H1 (cell line): ENCODE measurements around the gene BSG. TPM values are rescaled to one million over a fixed set of nuclear protein-coding genes. Genes with fewer than 3 reads are reported as not detected.

Source experiments
- CTCF ChIA-PET: fragments of 300-600 bp; sonication (Branson Sonifier 250); formaldehyde crosslinking; loops from one replicate; lab custom pipeline; 2021; ENCODE audit not compliant: partially characterized antibody; lab: Charles Lee
- POLR2A ChIA-PET: fragments of 300-600 bp; sonication (Branson Sonifier 250); formaldehyde crosslinking; loops from one replicate; lab custom pipeline; 2021; ENCODE audit warnings: inconsistent platforms; ENCODE audit not compliant: partially characterized antibody; lab: Charles Lee
- DNase-seq, 2 experiments: peaks; one replicate each; pipeline versions ENCODE4 v3.0.0 to v3.0.0-alpha.2; 2010 to 2022; ENCODE audit warnings: low spot score in 2 of 2, low read depth in 1 of 2, mixed read lengths in 1 of 2
- FAIRE-seq: peaks from 2 replicates; lab custom pipeline; 2011; peaks lifted over from hg19 to GRCh38; lab: Jason Lieb, UNC
- H2AFZ ChIP-seq: 2 replicates; pipeline ENCODE4 v1.8.1; 2012; ENCODE audit warnings: low read length, inconsistent platforms
- H2AK5ac ChIP-seq: 2 replicates; pipeline ENCODE4 v1.6.1; 2013; ENCODE audit warnings: low read depth, low read length
- H2BK120ac ChIP-seq: replicated peaks from 2 replicates; pipeline ENCODE3; 2013; ENCODE audit warnings: low read depth, low read length, inconsistent platforms
- H2BK12ac ChIP-seq: 2 replicates; pipeline ENCODE4 v1.6.1; 2013; ENCODE audit warnings: low read depth, low read length
- H2BK15ac ChIP-seq: 2 replicates; pipeline ENCODE4 v1.6.1; 2013; ENCODE audit warnings: low read length
- H2BK20ac ChIP-seq: 2 replicates; pipeline ENCODE4 v1.6.1; 2013; ENCODE audit warnings: low read length
- H2BK5ac ChIP-seq: 2 replicates; pipeline ENCODE4 v1.6.1; 2013; ENCODE audit warnings: low read depth, low read length
- H3K14ac ChIP-seq: 2 replicates; pipeline ENCODE4 v1.6.1; 2013; ENCODE audit warnings: inconsistent platforms; ENCODE audit not compliant: insufficient read length
- H3K18ac ChIP-seq: 2 replicates; pipeline ENCODE4 v1.6.1; 2013; ENCODE audit warnings: low read length; ENCODE audit errors: extremely low read depth
- H3K23ac ChIP-seq: 2 replicates; pipeline ENCODE4 v1.6.1; 2013; ENCODE audit warnings: inconsistent platforms; ENCODE audit not compliant: insufficient read length
- H3K23me2 ChIP-seq: 2 replicates; pipeline ENCODE4 v1.6.1; 2013; ENCODE audit warnings: low read depth, low read length
- H3K27ac ChIP-seq: 2 replicates; pipeline ENCODE4 v1.6.1; 2011; ENCODE audit warnings: low read depth, low read length, inconsistent platforms
- H3K27me3 ChIP-seq, 4 experiments: replicated peaks in 1 of 4; 1 replicate in 1 of 4; 2 replicates in 3 of 4; pipeline versions ENCODE4 v1.6.1 to v1.8.1; 2011 to 2013; ENCODE audit warnings: low read length in 3 of 4, mild to moderate bottlenecking in 3 of 4, inconsistent platforms in 2 of 4, mixed read lengths in 2 of 4, moderate library complexity in 1 of 4; ENCODE audit not compliant: control insufficient read depth in 3 of 4, insufficient read depth in 3 of 4; ENCODE audit errors: extremely low read depth in 1 of 4
- H3K36me3 ChIP-seq, 4 experiments: 2 replicates each; pipeline versions ENCODE4 v1.6.1 to v1.8.1; 2011 to 2013; ENCODE audit warnings: mild to moderate bottlenecking in 4 of 4, low read length in 3 of 4, moderate library complexity in 2 of 4, control low read depth in 1 of 4, inconsistent platforms in 1 of 4; ENCODE audit not compliant: insufficient read depth in 4 of 4, control insufficient read depth in 2 of 4
- H3K4ac ChIP-seq: replicated peaks from 2 replicates; pipeline ENCODE3; 2013; ENCODE audit warnings: low read length, low read depth, mixed read lengths, inconsistent platforms; ENCODE audit not compliant: insufficient read length
- H3K4me1 ChIP-seq, 4 experiments: replicated peaks in 1 of 4; 1 replicate in 1 of 4; 2 replicates in 3 of 4; pipeline versions ENCODE4 v1.6.1 to v1.8.1; 2011 to 2013; ENCODE audit warnings: low read length in 3 of 4, inconsistent platforms in 2 of 4, mixed read lengths in 1 of 4; ENCODE audit not compliant: insufficient read depth in 4 of 4, control insufficient read depth in 3 of 4
- H3K4me2 ChIP-seq, 2 experiments: 2 replicates each; pipeline versions ENCODE4 v1.6.1 to v1.8.1; 2011 to 2013; ENCODE audit warnings: low read depth in 2 of 2, low read length in 2 of 2, control low read depth in 1 of 2, inconsistent platforms in 1 of 2, mild to moderate bottlenecking in 1 of 2; ENCODE audit not compliant: insufficient read depth in 1 of 2
- H3K4me3 ChIP-seq, 4 experiments: fragments of 200-600, 300-600 bp in 1 of 4; sonication (generic), shearing (Covaris generic), sonication (Bioruptor Twin) in 1 of 4; 2 replicates each; pipeline versions ENCODE4 v1.5.1 to v1.8.1; 2011 to 2016; ENCODE audit warnings: low read length in 4 of 4, low read depth in 3 of 4, control low read depth in 2 of 4, inconsistent platforms in 2 of 4, mild to moderate bottlenecking in 2 of 4, mixed read lengths in 1 of 4, moderate library complexity in 1 of 4; ENCODE audit not compliant: insufficient read depth in 2 of 4; ENCODE audit errors: extremely low read depth in 1 of 4
- H3K56ac ChIP-seq: replicated peaks from 2 replicates; pipeline ENCODE3; 2013; ENCODE audit warnings: low read depth, mild to moderate bottlenecking, mixed read lengths, low read length, inconsistent platforms; ENCODE audit not compliant: insufficient read length
- H3K79me1 ChIP-seq: 2 replicates; pipeline ENCODE4 v1.6.1; 2013; ENCODE audit warnings: low read depth, low read length, control low read depth
- H3K79me2 ChIP-seq, 2 experiments: 2 replicates each; pipeline versions ENCODE4 v1.6.1 to v1.8.1; 2012 to 2013; ENCODE audit warnings: low read length in 2 of 2, mild to moderate bottlenecking in 2 of 2, inconsistent platforms in 1 of 2; ENCODE audit not compliant: insufficient read depth in 2 of 2, control insufficient read depth in 1 of 2
- H3K9ac ChIP-seq, 4 experiments: replicated peaks in 1 of 4; 1 replicate in 1 of 4; 2 replicates in 3 of 4; pipeline versions ENCODE4 v1.6.1 to v1.8.1; 2011 to 2013; ENCODE audit warnings: low read depth in 3 of 4, low read length in 3 of 4, control low read depth in 2 of 4, mild to moderate bottlenecking in 2 of 4, moderate library complexity in 2 of 4, inconsistent platforms in 1 of 4; ENCODE audit errors: extremely low read depth in 1 of 4
- H3K9me3 ChIP-seq, 2 experiments: 2 replicates each; pipeline versions ENCODE4 v1.6.1 to v1.8.1; 2012 to 2013; ENCODE audit warnings: mild to moderate bottlenecking in 2 of 2, moderate library complexity in 2 of 2, control low read depth in 1 of 2, inconsistent platforms in 1 of 2, low read depth in 1 of 2, low read length in 1 of 2, mixed read lengths in 1 of 2; ENCODE audit not compliant: insufficient read depth in 2 of 2
- H4K20me1 ChIP-seq, 2 experiments: replicated peaks in 1 of 2; 2 replicates each; pipeline versions ENCODE3 to v1.8.1; 2011 to 2013; ENCODE audit warnings: inconsistent platforms in 2 of 2, low read length in 2 of 2, mild to moderate bottlenecking in 1 of 2; ENCODE audit not compliant: insufficient read depth in 2 of 2, control insufficient read depth in 1 of 2
- H4K5ac ChIP-seq: 2 replicates; pipeline ENCODE4 v1.6.1; 2013; ENCODE audit warnings: low read length, low read depth, mixed read lengths, inconsistent platforms; ENCODE audit not compliant: insufficient read length
- H4K8ac ChIP-seq: 2 replicates; pipeline ENCODE4 v1.8.0; 2013; ENCODE audit warnings: mild to moderate bottlenecking, moderate library complexity, low read length, inconsistent platforms; ENCODE audit not compliant: insufficient read depth; ENCODE audit errors: extremely low read depth
- H4K91ac ChIP-seq: replicated peaks from 2 replicates; pipeline ENCODE3; 2013; ENCODE audit warnings: low read length, mixed read lengths, inconsistent platforms; ENCODE audit not compliant: insufficient read length
- ASH2L ChIP-seq: fragments of 200-600, 300-600 bp; sonication (generic); IDR thresholded peaks from one replicate; pipeline ENCODE4 v1.7.1; 2017; ENCODE audit warnings: low read length
- BACH1 ChIP-seq: IDR thresholded peaks from 2 replicates; pipeline ENCODE4 v1.6.1; 2012; ENCODE audit warnings: low read length, improper control_type of control experiment
- EZH2 ChIP-seq: fragments of 200-600 bp; sonication (generic); IDR thresholded peaks from 2 replicates; pipeline ENCODE4 v1.7.1; 2012; ENCODE audit warnings: low read depth, mild to moderate bottlenecking, moderate library complexity, low read length, inconsistent platforms; ENCODE audit not compliant: severe bottlenecking
- MAFK ChIP-seq: IDR thresholded peaks from 2 replicates; pipeline ENCODE4 v1.6.1; 2012; ENCODE audit warnings: low read depth, mild to moderate bottlenecking, improper control_type of control experiment, low read length
- POU5F1 ChIP-seq: IDR thresholded peaks from 2 replicates; pipeline ENCODE4 v1.6.1; 2011; ENCODE audit warnings: low read depth, mild to moderate bottlenecking, low read length, moderate library complexity
- TAF7 ChIP-seq: optimal IDR thresholded peaks from 2 replicates; pipeline ENCODE3; 2011; ENCODE audit warnings: low read depth, mild to moderate bottlenecking, inconsistent platforms, low read length, moderate library complexity, borderline replicate concordance
- TEAD4 ChIP-seq: IDR thresholded peaks from 2 replicates; pipeline ENCODE4 v1.6.1; 2012; ENCODE audit warnings: low read depth, low read length, inconsistent platforms, mixed read lengths
- WGBS, 2 experiments: shearing (Covaris generic) in 1 of 2; methylation state at CpG; one replicate each; pipeline versions ENCODE4 v1.1.6 to v1.1.7; 2013 to 2015; ENCODE audit warnings: low lambda C conversion rate in 2 of 2, mixed read lengths in 2 of 2, inconsistent platforms in 1 of 2, low coverage in 1 of 2, missing lambda C conversion rate in 1 of 2; ENCODE audit not compliant: insufficient replicate concordance in 2 of 2, insufficient coverage in 1 of 2, insufficient read length in 1 of 2; ENCODE audit errors: extremely low coverage in 1 of 2, missing lambda C conversion rate in 1 of 2; 5-methylcytosine and 5-hydroxymethylcytosine counted together
- polyA plus RNA-seq, 7 experiments: library from polyadenylated mRNA; depleted of rRNA in 3 of 7; stranded (reverse) in 5 of 7; unstranded in 2 of 7; fragments of >200 nt in 5 of 7; fragments of 200-250 nt in 2 of 7; gene quantifications; 1 replicate in 5 of 7; 2 replicates in 1 of 7; 4 replicates in 1 of 7; pipeline versions ENCODE4 v1.2.1 to v1.2.3, GENCODE V29; 2011 to 2013; ENCODE audit warnings: missing spikeins in 2 of 7, mixed read lengths in 2 of 7
- total RNA-seq: library from RNA; stranded (reverse); fragmentation: NEBNext Ultra II Directional; extraction: Animal tissue kit (Norgen Biotek cat#: 25700); gene quantifications from 2 replicates; pipeline ENCODE4 v1.2.1, GENCODE V29; 2021

Gene BSG
- total and polyA plus RNA-seq, 2 of the 8 experiments (the other 6 are each of a cell fraction or from before 2014, with no cell fraction given): 726 to 1,055 TPM

- Histone ChIP-seq H4K91ac (no peak overlapping the region), H2BK120ac (no peak overlapping the region), H3K4ac (no peak overlapping the region), H3K36me3 (no peaks in the 10 kb centered on the region), H3K27ac (no peak overlapping the region), H4K5ac (no peak overlapping the region), H2AK5ac (no peak overlapping the region), H3K56ac (no peak overlapping the region), H3K14ac (no peak overlapping the region), H4K20me1 (no peaks in the 10 kb centered on the region), H2AFZ (no peak overlapping the region), H3K4me2 (no peak overlapping the region), H3K79me1 (no peaks in the 10 kb centered on the region; the same call in 1 of the 2 replicates), H2BK12ac (no peak overlapping the region), H2BK20ac (no peak overlapping the region), H4K8ac (no peak overlapping the region), H3K9me3 (peaks cover 0 to 30% of the 10 kb centered on the region in 2 experiments; a peak in 1 of 4 replicates), H3K18ac (no peak overlapping the region), H2BK5ac (no peak overlapping the region), H2BK15ac (no peak overlapping the region), H3K4me1 (no peaks in the 10 kb centered on the region), H3K79me2 (no peaks in the 10 kb centered on the region), H3K9ac (no peak overlapping the region), H3K4me3 (no peak overlapping the region), H3K27me3 (no peaks in the 10 kb centered on the region), H3K23me2 (no peaks in the 10 kb centered on the region), H3K23ac (no peak overlapping the region)
- DNase-seq (no peak), FAIRE-seq (no peak)
- 95% methylated on average over 4 of the region's 11 CpGs; no CpG with 5 or more reads in 1 of the 2 experiments for WGBS, 2 experiments
- ChIA-PET POLR2A (no interaction called here), CTCF (no interaction called here)
- no peak for TF ChIP-seq MAFK
- TF ChIP-seq BACH1: no peak
- no peak for TF ChIP-seq EZH2
- no peak for TF ChIP-seq TEAD4
- TF ChIP-seq ASH2L: no peak
- no peak for TF ChIP-seq POU5F1
- no peak for TF ChIP-seq TAF7
These were observed 32.0 kb downstream of the BSG start for GRCh38 chr19:604355-604754.
